ENCODE data around the gene GAD1.

DNA sequence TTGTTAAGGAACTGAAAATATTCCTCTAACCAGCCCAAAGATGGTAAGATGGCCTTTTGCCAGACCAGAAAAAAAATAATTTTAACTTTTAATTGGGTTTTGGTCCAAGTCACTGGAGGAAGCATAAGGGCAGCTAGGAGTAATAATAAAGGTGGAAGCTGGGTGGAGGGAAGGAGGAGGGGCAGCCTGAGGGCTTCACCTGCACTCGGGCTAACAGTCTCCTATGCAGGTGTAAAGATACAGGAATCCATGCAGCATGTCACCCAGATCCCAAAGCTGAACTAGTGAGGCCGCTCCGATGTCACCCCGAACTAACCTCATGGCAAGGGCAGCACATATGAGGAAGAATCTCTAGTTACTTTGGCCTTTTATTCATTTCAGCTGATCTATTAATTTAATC is 75.2 kb downstream of the GAD1 start:
- TF ChIP-seq, protein P1, sequence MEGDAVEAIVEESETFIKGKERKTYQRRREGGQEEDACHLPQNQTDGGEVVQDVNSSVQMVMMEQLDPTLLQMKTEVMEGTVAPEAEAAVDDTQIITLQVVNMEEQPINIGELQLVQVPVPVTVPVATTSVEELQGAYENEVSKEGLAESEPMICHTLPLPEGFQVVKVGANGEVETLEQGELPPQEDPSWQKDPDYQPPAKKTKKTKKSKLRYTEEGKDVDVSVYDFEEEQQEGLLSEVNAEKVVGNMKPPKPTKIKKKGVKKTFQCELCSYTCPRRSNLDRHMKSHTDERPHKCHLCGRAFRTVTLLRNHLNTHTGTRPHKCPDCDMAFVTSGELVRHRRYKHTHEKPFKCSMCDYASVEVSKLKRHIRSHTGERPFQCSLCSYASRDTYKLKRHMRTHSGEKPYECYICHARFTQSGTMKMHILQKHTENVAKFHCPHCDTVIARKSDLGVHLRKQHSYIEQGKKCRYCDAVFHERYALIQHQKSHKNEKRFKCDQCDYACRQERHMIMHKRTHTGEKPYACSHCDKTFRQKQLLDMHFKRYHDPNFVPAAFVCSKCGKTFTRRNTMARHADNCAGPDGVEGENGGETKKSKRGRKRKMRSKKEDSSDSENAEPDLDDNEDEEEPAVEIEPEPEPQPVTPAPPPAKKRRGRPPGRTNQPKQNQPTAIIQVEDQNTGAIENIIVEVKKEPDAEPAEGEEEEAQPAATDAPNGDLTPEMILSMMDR (IDR thresholded peaks at IDR 0.05), result no peak
- no peak for TF ChIP-seq POLR2A (IDR thresholded peaks at IDR 0.05)
